ENCODE results near the gene COLGALT1.
A peak's percentile ranks its signal among the peaks of the same experiment; 100 is the strongest.
"Not testable (repeated sequence)": the region's sequence is repeated elsewhere in the genome, so short reads cannot be mapped to it uniquely, and the experiment has no call there.

The COLGALT1 gene

GRCh38 chr19:17555480-17555928 lies at the start of gene COLGALT1:
TSS of gene COLGALT1 (plus strand) at chr19:17555649. CDS start at chr19:17555714, 65 bp downstream.
- peak; percentile 58 for TF ChIP-seq POLR2A (IDR thresholded peaks at IDR 0.05; ENCODE audit: extremely low read depth, insufficient read length)
- no peak for TF ChIP-seq CTCF (IDR thresholded peaks at IDR 0.05; ENCODE audit: low read depth, low read length)
- peak; percentile 66; the same call in 1 of the 2 replicates for TF ChIP-seq MAX (IDR thresholded peaks at IDR 0.05; ENCODE audit: low read depth, low read length)
- DNase-seq (ENCODE audit: low read depth), result peak; percentile 99
- peak within 1 kb of the TSS; percentile 85 for H3K4me3 ChIP-seq (ENCODE audit: low read depth, low read length)

GRCh38 chr19:17506745-17507144 lies 48.7 kb upstream of the COLGALT1 start:
- no peak for DNase-seq (ENCODE audit: low read depth)
- TF ChIP-seq CTCF (IDR thresholded peaks at IDR 0.05; ENCODE audit: low read depth, low read length) (no peak), MAX (IDR thresholded peaks at IDR 0.05; ENCODE audit: low read depth, low read length) (no peak), POLR2A (IDR thresholded peaks at IDR 0.05; ENCODE audit: extremely low read depth, insufficient read length) (no peak), MYC (IDR thresholded peaks at IDR 0.05; ENCODE audit: low read depth, low read length) (no peak)
- H3K4me3 ChIP-seq (ENCODE audit: low read depth, low read length), result no peak overlapping the region

GRCh38 chr19:17508558-17508933 lies 46.9 kb upstream of the COLGALT1 start:
- H3K4me3 ChIP-seq (ENCODE audit: low read depth, low read length); DNase-seq (ENCODE audit: low read depth): not testable (repeated sequence)

DNA sequence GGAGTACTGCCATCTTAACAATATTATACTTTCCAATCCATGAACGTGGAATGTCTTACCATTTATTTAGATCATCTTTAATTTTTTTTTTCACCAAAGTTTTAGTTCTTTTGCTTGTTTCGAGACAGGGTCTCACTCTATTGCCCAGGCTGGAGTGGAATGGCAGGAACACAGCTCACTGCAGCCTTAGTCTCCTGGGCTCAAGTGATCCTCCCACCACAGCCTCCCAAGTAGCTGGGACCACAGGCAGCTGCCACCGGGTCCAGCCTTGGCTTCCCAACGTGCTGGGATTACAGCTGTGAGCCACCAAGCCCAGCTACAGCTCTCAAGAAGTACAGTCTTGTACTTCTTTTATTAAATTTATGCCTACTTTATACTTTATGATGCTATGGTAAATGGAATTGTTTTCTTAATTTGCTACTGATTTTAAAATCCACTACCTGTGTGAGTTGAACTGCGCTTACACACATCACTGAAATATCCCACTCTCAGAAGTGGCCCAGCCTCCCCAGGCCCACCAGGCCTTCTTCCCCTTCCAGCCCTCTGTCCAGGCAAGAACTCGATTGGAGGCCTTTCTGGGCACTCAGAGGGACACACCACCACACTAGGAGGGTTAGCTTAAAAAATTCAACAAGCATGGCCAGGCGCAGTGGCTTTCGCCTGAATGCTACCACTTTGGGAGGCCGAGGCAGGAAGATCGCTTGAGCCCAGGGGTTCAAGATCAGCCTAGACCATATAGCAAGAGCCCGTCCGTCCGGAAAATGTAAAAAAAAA lies 45.0 kb upstream of the COLGALT1 start:
- peak overlapping the region; percentile 90 for H3K4me3 ChIP-seq (ENCODE audit: low read depth, low read length)
- TF ChIP-seq MYC (IDR thresholded peaks at IDR 0.05; ENCODE audit: low read depth, low read length) (no peak), CTCF (IDR thresholded peaks at IDR 0.05; ENCODE audit: low read depth, low read length) (no peak)
- DNase-seq (ENCODE audit: low read depth), result peak; percentile 46

DNA sequence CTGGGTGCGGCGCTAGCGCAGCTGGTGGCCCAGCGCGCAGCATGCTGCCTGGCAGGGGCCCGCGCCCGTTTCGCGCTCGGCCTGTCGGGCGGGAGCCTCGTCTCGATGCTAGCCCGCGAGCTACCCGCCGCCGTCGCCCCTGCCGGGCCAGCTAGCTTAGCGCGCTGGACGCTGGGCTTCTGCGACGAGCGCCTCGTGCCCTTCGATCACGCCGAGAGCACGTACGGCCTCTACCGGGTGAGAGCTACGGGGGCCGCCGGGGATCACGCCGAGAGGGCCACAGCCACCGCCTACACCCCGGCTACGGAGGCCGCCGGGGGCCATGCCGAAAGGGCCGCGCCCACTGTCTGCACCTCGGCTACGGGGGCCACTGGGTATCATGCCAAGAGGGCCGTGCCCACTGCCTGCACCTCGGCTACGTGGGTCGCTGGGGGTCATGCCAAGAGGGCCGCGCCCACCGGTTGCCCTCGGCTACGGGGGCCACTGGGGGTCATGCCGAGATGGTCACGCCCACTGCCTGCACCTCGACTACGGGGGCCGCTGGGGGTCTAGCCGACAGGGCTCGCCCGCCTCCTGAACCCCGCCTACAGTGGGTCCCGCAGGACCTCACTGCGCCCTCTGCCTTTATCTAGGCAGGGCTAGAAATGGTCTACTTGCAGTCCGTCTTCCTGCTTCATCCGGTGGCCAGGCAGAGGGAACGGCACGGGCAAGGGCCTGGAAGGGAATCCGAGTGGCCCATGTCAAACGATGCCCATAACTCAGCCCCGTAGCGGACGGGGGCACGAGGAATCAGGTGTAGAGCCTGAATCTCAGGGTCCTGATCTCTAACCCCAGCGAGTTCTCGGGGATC lies 43.5 kb upstream of the COLGALT1 start:
- TF ChIP-seq MAX (IDR thresholded peaks at IDR 0.05; ENCODE audit: low read depth, low read length), result peak; percentile 31; the same call in 1 of the 2 replicates
- no peak for TF ChIP-seq CTCF (IDR thresholded peaks at IDR 0.05; ENCODE audit: low read depth, low read length)
- peak; percentile 29 for TF ChIP-seq POLR2A (IDR thresholded peaks at IDR 0.05; ENCODE audit: extremely low read depth, insufficient read length)
- peak; percentile 50 for TF ChIP-seq MYC (IDR thresholded peaks at IDR 0.05; ENCODE audit: low read depth, low read length)
- peak overlapping the region; percentile 90 for H3K4me3 ChIP-seq (ENCODE audit: low read depth, low read length)
- peak; percentile 93 for DNase-seq (ENCODE audit: low read depth)

GRCh38 chr19:17512574-17512939 lies 42.9 kb upstream of the COLGALT1 start:
- peak overlapping the region; percentile 90 for H3K4me3 ChIP-seq (ENCODE audit: low read depth, low read length)
- no peak for TF ChIP-seq CTCF (IDR thresholded peaks at IDR 0.05; ENCODE audit: low read depth, low read length)
- no peak for TF ChIP-seq MYC (IDR thresholded peaks at IDR 0.05; ENCODE audit: low read depth, low read length)
- no peak for TF ChIP-seq MAX (IDR thresholded peaks at IDR 0.05; ENCODE audit: low read depth, low read length)
- no peak for TF ChIP-seq POLR2A (IDR thresholded peaks at IDR 0.05; ENCODE audit: extremely low read depth, insufficient read length)
- peak; percentile 50 for DNase-seq (ENCODE audit: low read depth)

Measured in NB4 (cell line).